ENCODE data around the gene IL22. TPM values are rescaled to one million over a fixed set of nuclear protein-coding genes. Genes with fewer than 3 reads are reported as not detected.

The IL22 gene
- total RNA-seq, 2 donors from 2014 or later, result 0.89 to 5.4 TPM

DNA sequence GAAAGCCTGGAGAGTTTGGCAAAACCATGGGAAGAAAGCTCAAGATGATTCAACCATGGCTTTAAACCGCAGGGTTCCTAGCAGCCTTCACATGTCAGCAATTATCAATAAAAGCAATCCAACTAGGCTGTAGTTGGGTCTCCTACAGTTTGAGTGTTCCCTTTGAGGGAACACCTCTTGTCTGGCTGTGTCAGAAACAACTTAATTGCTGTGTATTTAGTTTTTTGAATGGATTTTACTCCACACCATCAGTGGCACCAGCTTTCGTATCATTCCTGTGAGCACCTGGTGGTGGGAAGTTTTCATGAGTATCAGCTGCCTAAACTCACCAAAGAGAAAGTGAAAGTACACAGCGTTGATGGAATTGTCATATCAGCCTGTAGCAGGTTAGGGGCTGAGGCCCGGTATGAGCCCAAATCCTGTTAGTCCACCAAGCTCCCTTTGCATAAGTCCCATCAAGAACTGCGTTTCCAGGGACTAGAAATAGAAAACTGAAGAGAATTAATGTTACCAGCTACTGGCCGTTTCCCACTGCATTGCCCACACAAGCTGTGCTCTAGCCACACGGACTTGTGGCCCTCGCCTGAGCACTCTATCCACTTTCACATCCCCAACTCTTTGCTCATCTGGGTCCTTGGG lies 16.9 kb downstream of the IL22 start:
- peak overlapping the region; percentile 79 for H3K27ac Mint-ChIP-seq
- H3K4me1 Mint-ChIP-seq (ENCODE audit: low read depth), result peaks cover 60% of the 10 kb centered on the region
- H3K27me3 Mint-ChIP-seq (ENCODE audit: low read depth), result peaks cover 14% of the 10 kb centered on the region
- H3K9me3 Mint-ChIP-seq, result no peaks in the 10 kb centered on the region
- ATAC-seq (replicated peaks in 1 of 2) (peak; percentile 49 to 64), DNase-seq (peak; percentile 28 to 32)
- H3K4me3 Mint-ChIP-seq, result peak overlapping the region; percentile 81 to 90
- H3K36me3 Mint-ChIP-seq (ENCODE audit: insufficient read depth in 2 of 2), result peaks cover 2 to 3% of the 10 kb centered on the region in 2 donors

DNA sequence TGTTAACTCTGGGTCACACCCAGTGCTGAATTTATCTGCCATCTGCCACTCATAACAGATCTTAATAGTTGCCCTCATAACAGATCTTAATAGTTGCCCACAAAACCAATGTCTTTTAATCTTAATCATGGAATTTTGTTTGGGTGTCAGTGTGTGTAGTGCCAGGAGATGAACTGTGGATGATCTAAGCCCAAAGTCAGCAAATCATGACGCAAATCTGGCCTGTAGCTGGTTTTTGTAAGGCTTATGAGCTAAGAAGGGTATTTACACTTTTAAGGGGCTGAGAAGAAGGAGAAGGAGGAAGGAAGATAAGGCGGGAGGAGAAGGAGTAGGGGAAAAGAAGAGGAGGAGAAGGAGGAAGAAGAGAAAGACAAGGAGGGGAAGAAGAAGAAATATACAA lies 17.8 kb downstream of the IL22 start:
- no peak for ATAC-seq (replicated peaks in 1 of 2)
- H3K27ac Mint-ChIP-seq, result no peak overlapping the region
- peak overlapping the region; percentile 81 to 90 for H3K4me3 Mint-ChIP-seq
- no peak for DNase-seq
- H3K9me3 Mint-ChIP-seq, result no peaks in the 10 kb centered on the region
- peaks cover 2 to 3% of the 10 kb centered on the region in 2 donors for H3K36me3 Mint-ChIP-seq (ENCODE audit: insufficient read depth in 2 of 2)
- H3K27me3 Mint-ChIP-seq (ENCODE audit: low read depth), result peaks cover 15% of the 10 kb centered on the region
- peaks cover 58% of the 10 kb centered on the region for H3K4me1 Mint-ChIP-seq (ENCODE audit: low read depth)

DNA sequence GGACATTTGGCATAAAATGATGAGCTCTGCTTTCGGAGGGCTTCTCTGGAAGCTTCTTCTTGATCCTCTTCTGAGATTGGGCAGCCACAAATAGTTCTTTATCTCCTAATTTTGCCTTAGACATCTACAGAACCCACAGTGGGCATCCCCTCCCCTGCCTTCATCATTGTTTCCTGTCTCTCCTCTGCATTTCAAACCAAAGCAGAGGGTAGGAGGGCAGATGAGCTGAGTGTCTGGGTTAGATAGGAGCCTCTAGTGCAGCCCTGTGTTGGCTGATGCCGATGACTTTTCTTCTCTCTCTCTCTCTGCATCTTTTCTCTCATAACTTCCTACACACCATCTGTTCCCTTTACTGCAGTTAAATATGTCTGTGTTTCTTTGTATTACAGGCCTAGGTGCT lies 19.3 kb downstream of the IL22 start:
- peaks cover 45% of the 10 kb centered on the region for H3K4me1 Mint-ChIP-seq (ENCODE audit: low read depth)
- peaks cover 12% of the 10 kb centered on the region for H3K27me3 Mint-ChIP-seq (ENCODE audit: low read depth)
- H3K9me3 Mint-ChIP-seq, result no peaks in the 10 kb centered on the region
- no peak overlapping the region for H3K27ac Mint-ChIP-seq
- peaks cover 2 to 3% of the 10 kb centered on the region in 2 donors for H3K36me3 Mint-ChIP-seq (ENCODE audit: insufficient read depth in 2 of 2)
- ATAC-seq (replicated peaks in 1 of 2) (peak; percentile 43 to 53), DNase-seq (no peak)
- H3K4me3 Mint-ChIP-seq, result no peak overlapping the region

DNA sequence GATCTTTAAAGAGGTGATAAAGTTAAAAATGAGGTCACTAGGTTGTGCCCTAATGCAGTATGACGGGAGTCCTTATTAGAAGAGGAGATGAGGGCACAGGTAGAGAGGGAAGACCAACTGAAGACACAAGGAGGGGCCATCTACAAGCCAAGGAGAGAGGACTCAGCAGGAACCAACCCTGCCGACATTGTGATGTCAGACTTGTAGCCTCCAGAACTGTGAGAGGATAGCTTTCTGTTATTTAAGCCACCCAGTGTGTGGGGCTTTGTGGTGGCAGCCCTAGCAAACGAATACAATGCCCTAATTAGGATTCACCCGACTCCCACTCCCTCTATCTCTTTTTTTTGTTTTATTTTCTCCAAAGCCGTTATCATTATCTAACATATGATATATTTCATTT lies 19.9 kb downstream of the IL22 start:
- peaks cover 45% of the 10 kb centered on the region for H3K4me1 Mint-ChIP-seq (ENCODE audit: low read depth)

DNA sequence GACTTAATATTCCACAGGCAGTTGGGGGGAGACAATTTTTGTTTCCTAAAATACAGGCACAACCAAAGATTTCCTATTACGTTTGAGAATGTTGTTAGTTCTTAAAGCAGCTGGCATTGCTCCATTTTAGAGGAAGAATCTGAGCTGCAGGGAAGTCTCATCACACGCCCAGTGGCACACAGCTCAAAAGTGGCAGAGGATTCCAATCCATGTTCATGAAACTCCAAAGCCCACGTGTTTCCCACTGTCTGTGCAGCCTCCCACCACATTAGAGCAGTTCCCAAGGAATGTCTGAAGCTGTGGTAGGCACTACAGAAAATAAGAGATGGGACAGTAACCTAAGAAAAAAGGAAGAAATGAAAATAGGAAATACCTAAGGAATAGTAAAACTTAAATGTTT lies 21.7 kb downstream of the IL22 start:
- ATAC-seq (replicated peaks in 1 of 2) (no peak), DNase-seq (no peak)
- Mint-ChIP-seq H3K27ac (no peak overlapping the region), H3K9me3 (no peaks in the 10 kb centered on the region), H3K27me3 (ENCODE audit: low read depth) (peaks cover 15% of the 10 kb centered on the region), H3K4me3 (no peak overlapping the region), H3K36me3 (ENCODE audit: insufficient read depth in 2 of 2) (no peaks in the 10 kb centered on the region), H3K4me1 (ENCODE audit: low read depth) (peaks cover 31% of the 10 kb centered on the region)

More for the DNA sequence above, 19.9 kb downstream of the IL22 start:
- Mint-ChIP-seq H3K27me3 (ENCODE audit: low read depth) (peaks cover 12% of the 10 kb centered on the region), H3K27ac (no peak overlapping the region), H3K9me3 (no peaks in the 10 kb centered on the region), H3K36me3 (ENCODE audit: insufficient read depth in 2 of 2) (peaks cover 2 to 3% of the 10 kb centered on the region in 2 donors), H3K4me3 (no peak overlapping the region)
- DNase-seq (no peak), ATAC-seq (replicated peaks in 1 of 2) (no peak)

DNA sequence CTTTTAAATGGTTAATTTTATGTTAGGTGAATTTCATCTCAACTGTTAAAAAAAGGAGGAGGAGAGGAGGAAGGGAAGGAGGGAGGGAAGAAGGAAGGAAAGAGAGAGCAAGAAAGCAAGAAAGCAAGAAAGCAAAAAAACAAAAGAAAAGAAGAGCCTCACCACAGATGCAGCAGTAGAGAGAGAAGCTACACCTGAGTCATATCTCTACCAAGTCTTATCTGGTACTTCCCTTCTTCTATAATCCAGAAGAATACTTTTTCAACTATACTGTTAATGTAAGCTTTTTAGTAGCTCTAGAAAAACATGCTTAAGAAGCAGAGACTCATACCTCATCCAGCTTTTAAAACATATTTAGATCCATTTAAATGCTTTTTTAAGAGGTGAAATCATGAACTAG lies 22.2 kb downstream of the IL22 start:
- peaks cover 19% of the 10 kb centered on the region for H3K27me3 Mint-ChIP-seq (ENCODE audit: low read depth)
- no peaks in the 10 kb centered on the region for H3K9me3 Mint-ChIP-seq
- ATAC-seq (replicated peaks in 1 of 2) (peak; percentile 60 to 62), DNase-seq (no peak)
- no peak overlapping the region for H3K4me3 Mint-ChIP-seq
- H3K36me3 Mint-ChIP-seq (ENCODE audit: insufficient read depth in 2 of 2), result no peaks in the 10 kb centered on the region
- H3K4me1 Mint-ChIP-seq (ENCODE audit: low read depth), result peaks cover 28% of the 10 kb centered on the region
- no peak overlapping the region for H3K27ac Mint-ChIP-seq

DNA sequence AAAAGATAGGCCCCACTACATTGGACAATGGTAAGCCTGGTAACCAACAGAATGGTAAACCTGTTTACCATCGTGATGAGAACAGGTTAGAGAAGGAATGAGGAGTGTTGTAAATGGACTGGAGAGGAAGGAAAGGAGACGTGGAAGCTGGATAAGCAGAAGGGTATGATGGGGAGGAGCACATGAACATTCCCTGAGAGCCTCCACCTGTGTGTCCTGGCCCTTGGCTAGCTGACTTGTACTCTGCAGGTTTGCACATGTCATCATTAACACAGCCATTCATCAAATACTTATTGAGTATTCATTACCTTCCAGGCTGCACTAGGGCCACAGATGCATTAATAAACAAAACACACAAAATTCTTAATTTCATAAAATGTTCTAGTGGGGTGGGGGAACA lies 23.4 kb downstream of the IL22 start:
- DNase-seq (no peak), ATAC-seq (replicated peaks in 1 of 2) (no peak)
- H3K9me3 Mint-ChIP-seq, result no peaks in the 10 kb centered on the region
- H3K27ac Mint-ChIP-seq, result no peak overlapping the region
- no peak overlapping the region for H3K4me3 Mint-ChIP-seq
- H3K4me1 Mint-ChIP-seq (ENCODE audit: low read depth), result peaks cover 25% of the 10 kb centered on the region
- no peaks in the 10 kb centered on the region for H3K36me3 Mint-ChIP-seq (ENCODE audit: insufficient read depth in 2 of 2)
- H3K27me3 Mint-ChIP-seq (ENCODE audit: low read depth), result peaks cover 29% of the 10 kb centered on the region

DNA sequence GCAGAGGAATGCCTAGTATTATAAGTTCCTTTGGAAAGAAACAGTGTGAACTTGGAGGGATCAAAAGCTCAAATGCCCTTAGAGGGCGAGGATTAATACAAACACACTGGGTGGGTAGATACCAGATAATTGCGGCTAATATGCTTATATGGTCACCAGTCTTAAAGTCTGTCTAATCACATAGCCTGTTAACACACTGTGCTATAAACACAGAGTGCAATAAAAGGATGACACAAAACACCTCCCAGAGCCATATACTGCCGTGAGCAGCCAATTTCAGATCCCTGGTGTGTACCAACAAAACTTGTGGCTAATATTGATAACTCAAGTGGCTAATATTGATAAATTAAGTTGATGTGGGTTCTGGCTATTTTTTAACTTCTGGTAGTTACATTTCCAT lies 26.0 kb downstream of the IL22 start:
- Mint-ChIP-seq H3K9me3 (no peaks in the 10 kb centered on the region), H3K4me3 (no peak overlapping the region), H3K36me3 (ENCODE audit: insufficient read depth in 2 of 2) (no peaks in the 10 kb centered on the region), H3K27me3 (ENCODE audit: low read depth) (peaks cover 33% of the 10 kb centered on the region), H3K27ac (no peak overlapping the region), H3K4me1 (ENCODE audit: low read depth) (peaks cover 21% of the 10 kb centered on the region)
- no peak for ATAC-seq (replicated peaks in 1 of 2)
- no peak for DNase-seq

DNA sequence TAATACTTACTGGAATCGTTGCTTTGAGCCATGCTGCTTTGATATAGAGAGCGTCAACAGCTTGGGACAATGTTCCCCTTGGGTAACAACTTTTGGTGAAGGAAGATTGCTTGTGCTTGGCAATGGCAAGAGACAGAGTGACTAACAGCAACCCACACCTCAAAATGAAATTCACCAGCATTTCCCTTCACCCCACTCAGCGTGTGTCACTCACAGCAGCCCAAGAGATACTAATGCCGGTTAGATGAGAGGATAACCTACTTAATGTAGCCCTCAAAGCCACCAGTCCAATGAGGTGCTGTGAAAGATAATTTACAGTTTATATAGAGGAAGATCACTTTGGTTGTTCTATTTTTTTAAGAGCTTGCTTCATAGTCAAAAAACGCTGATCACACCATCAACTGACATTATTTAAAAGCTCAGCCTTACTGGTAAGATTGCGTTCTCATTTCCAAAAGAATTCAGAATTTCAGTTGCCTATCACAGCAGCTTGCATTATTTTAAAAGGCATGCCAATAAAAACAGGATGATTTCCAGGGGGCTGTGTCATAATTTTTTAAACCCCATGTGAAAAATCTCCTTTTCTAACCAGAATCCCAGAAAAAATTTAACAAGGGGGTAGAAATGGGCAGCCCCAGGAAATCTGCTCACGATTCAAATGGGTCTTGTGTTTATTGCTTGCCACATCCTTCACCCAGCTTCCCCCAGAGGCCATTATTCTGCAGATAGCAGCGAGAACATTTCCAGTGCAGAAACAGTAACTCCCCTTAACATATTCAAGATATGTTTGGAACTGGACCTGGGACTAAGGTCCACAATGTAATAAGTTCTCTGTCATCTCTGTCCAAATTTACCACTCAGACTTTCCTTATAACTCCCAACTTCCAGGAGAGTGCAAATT lies 27.6 kb downstream of the IL22 start, which contains the start of gene IL26:
Gene IL26, minus strand, starts transcription at position 235 of the 901 bp plus-strand sequence. Its CDS starts 54 bp downstream, at position 181.
- Mint-ChIP-seq H3K27me3 (ENCODE audit: low read depth) (peaks cover 33% of the 10 kb centered on the region), H3K4me1 (ENCODE audit: low read depth) (peaks cover 12% of the 10 kb centered on the region), H3K27ac (peak within 1 kb of the TSS; percentile 19), H3K4me3 (peak within 1 kb of the TSS in 1 of 2 donors; percentile 5), H3K36me3 (ENCODE audit: insufficient read depth in 2 of 2) (no peaks in the 10 kb centered on the region), H3K9me3 (no peaks in the 10 kb centered on the region)
- DNase-seq, result no peak
- ATAC-seq (replicated peaks in 1 of 2), result peak; percentile 37 to 78

DNA sequence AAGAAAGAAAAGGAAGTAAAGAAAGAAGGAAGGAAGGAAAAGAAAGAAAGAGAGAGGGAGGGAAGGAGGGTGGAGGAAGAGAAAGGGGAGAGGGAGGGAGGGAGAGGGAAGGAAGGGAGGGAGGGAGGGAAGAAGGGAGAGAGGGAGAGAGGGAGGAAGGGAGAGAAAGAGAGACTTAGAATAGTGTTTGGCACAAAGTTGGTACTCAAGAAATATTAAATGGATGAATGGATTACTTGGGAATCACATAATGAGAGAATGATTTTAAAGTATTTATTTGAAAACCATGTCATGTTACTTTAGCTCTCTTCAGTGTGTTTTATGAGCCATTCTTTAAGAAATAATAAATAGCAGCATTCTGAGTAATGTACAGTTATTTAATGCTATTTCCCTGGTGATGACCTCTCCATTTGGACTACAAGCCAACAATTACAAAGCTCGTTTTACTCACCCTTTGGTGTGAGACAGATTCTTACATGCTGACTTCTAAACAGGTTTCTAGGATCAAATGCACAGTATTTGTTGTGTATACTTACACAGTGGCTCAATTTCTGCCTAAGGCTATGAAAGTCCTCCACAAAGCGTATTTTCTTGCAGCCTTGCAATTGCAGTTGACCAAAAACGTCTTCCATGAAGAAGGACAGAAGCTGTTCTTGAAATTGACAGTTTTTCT lies 28.7 kb downstream of the IL22 start:
- H3K36me3 Mint-ChIP-seq (ENCODE audit: insufficient read depth in 2 of 2), result no peaks in the 10 kb centered on the region
- H3K4me1 Mint-ChIP-seq (ENCODE audit: low read depth), result peaks cover 12% of the 10 kb centered on the region
- H3K27me3 Mint-ChIP-seq (ENCODE audit: low read depth), result peaks cover 26% of the 10 kb centered on the region
- no peak for ATAC-seq (replicated peaks in 1 of 2)
- H3K9me3 Mint-ChIP-seq, result no peaks in the 10 kb centered on the region
- H3K27ac Mint-ChIP-seq, result peak overlapping the region; percentile 19
- H3K4me3 Mint-ChIP-seq, result no peak overlapping the region
- DNase-seq, result no peak

DNA sequence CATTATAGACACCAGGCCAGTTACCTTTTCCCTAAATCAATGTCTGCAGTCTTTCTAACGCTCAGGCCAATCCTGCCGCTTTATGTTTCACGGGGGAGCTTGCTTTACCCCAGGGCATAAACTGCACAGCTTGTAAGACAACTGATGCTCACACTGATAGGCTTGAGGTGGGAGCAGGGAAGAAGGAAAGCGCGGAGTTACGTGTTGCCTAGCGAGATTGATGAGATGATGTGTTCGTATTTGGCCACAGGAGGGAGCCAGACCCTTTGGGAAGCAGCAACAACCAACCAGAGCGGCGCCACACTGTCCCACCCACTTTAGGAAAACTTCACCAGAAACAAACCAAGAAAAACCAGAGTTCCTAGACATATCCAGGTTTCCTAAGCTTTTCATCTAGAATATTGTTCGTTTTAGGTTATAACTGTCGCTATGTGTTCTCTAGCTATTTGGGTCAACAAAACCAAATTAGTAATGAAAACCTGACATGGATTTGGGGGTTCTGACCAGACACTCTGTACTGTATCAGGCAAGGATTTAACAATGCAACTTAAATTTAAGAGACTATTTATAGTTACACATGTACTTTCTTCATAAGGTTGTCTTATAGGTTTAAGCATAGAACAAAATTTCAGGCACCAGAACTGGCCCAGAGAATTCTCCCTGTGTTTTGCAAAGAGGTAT lies 30.2 kb downstream of the IL22 start:
- Mint-ChIP-seq H3K4me3 (peak overlapping the region; percentile 63 to 66), H3K9me3 (no peaks in the 10 kb centered on the region), H3K4me1 (ENCODE audit: low read depth) (peaks cover 12% of the 10 kb centered on the region), H3K27me3 (ENCODE audit: low read depth) (peaks cover 26% of the 10 kb centered on the region), H3K36me3 (ENCODE audit: insufficient read depth in 2 of 2) (no peaks in the 10 kb centered on the region), H3K27ac (no peak overlapping the region)
- ATAC-seq (replicated peaks in 1 of 2), result peak; percentile 90 to 91
- DNase-seq, result peak; percentile 67 to 69

DNA sequence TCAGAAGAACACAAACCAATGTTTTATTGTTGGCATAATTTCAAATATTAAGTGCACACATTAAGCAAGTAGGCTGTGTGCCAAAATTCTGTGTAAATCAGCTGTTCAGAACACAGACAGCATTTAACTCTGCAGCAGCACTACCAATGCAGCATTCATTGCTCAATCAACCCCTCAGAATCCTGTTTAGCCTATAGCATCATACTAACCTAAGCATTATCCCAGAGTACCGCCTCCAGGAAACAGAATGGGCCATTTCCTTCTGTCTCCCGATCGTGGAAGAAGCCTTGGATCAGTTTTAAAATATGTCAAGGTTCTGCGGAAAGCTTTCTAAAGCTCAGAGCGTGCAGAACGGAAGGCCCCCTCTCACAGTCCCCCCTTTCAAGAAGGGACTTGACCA lies 31.1 kb downstream of the IL22 start:
- ATAC-seq (replicated peaks in 1 of 2) (no peak), DNase-seq (no peak)
- H3K36me3 Mint-ChIP-seq (ENCODE audit: insufficient read depth in 2 of 2), result no peaks in the 10 kb centered on the region

More for the DNA sequence above, 31.1 kb downstream of the IL22 start:
- Mint-ChIP-seq H3K27ac (no peak overlapping the region), H3K4me1 (ENCODE audit: low read depth) (peaks cover 12% of the 10 kb centered on the region), H3K9me3 (no peaks in the 10 kb centered on the region), H3K27me3 (ENCODE audit: low read depth) (peaks cover 26% of the 10 kb centered on the region), H3K4me3 (peak overlapping the region in 1 of 2 donors; percentile 36)

Measured in activated T-cell treated with anti-CD3 and anti-CD28 coated beads, Interleukin-2, amount 50 U/mL, for 72 hours (primary cell).